Measurements from ENCODE around the gene MBD5. TPM values are rescaled to one million over a fixed set of nuclear protein-coding genes. Genes with fewer than 3 reads are reported as not detected.

MBD5 gene
- polyA plus RNA-seq, 1 donor (not counting 4 experiments of a cell fraction or from before 2014, with no cell fraction given): 20.1 TPM

- TF ChIP-seq EZH2 (IDR thresholded peaks at IDR 0.05; ENCODE audit: low read length): no peak
- no peak for TF ChIP-seq CTCF (optimal IDR thresholded peaks at IDR 0.05 in 1 of 3, IDR thresholded peaks at IDR 0.05 in 1 of 3, conservative IDR thresholded peaks at IDR 0.05 in 1 of 3; ENCODE audit: extremely low read depth in 1 of 3, insufficient read depth in 2 of 3, low read length in 3 of 3)
- Histone ChIP-seq H3K4me3 (ENCODE audit: control insufficient read depth in 2 of 3, extremely low read depth in 1 of 3, insufficient read depth in 2 of 3, low read depth in 1 of 3, low read length in 3 of 3) (no peak overlapping the region), H3K4me2 (ENCODE audit: control insufficient read depth, extremely low read depth, insufficient read depth, low read depth, low read length) (no peak overlapping the region), H3K9ac (ENCODE audit: control insufficient read depth, extremely low read depth, insufficient read depth, low read length) (no peak overlapping the region), H3K9me1 (ENCODE audit: control insufficient read depth, extremely low read depth, insufficient read depth, low read length) (no peaks in the 10 kb centered on the region), H3K4me1 (ENCODE audit: control insufficient read depth, extremely low read depth, insufficient read depth, low read length) (no peaks in the 10 kb centered on the region), H3K9me3 (ENCODE audit: control insufficient read depth, low read depth, low read length) (no peaks in the 10 kb centered on the region), H3K36me3 (ENCODE audit: control insufficient read depth in 2 of 2, extremely low read depth in 1 of 2, insufficient read depth in 2 of 2, low read length in 2 of 2) (no peaks in the 10 kb centered on the region), H2AFZ (ENCODE audit: control insufficient read depth, low read length) (no peak overlapping the region), H3K27me3 (ENCODE audit: control insufficient read depth, extremely low read depth, insufficient read depth, low read length) (no peaks in the 10 kb centered on the region), H3K79me2 (ENCODE audit: control insufficient read depth, insufficient read depth, low read length) (no peaks in the 10 kb centered on the region), H3K27ac (ENCODE audit: control insufficient read depth, insufficient read depth, low read length) (no peak overlapping the region), H4K20me1 (ENCODE audit: control insufficient read depth, extremely low read depth, insufficient read depth, low read length) (no peaks in the 10 kb centered on the region)
- dilution Hi-C loops (cut with MboI; ENCODE audit: extremely low pct_ligation_motif_present, low sequenced_read_pairs): no loop called here
- FAIRE-seq (no peak), DNase-seq (ENCODE audit: low read depth, low spot score) (no peak)
Observed at GRCh38 chr2:148177559-148177958, 156.7 kb downstream of the MBD5 start.

GRCh38 chr2:148179724-148180123 is 158.8 kb downstream of the MBD5 start:
- H3K4me1 ChIP-seq (ENCODE audit: control insufficient read depth, extremely low read depth, insufficient read depth, low read length): no peaks in the 10 kb centered on the region
- no peaks in the 10 kb centered on the region for H3K9me3 ChIP-seq (ENCODE audit: control insufficient read depth, low read depth, low read length)
- no peak for FAIRE-seq
- H4K20me1 ChIP-seq (ENCODE audit: control insufficient read depth, extremely low read depth, insufficient read depth, low read length): no peaks in the 10 kb centered on the region
- H3K4me2 ChIP-seq (ENCODE audit: control insufficient read depth, extremely low read depth, insufficient read depth, low read depth, low read length): no peak overlapping the region
- H3K27me3 ChIP-seq (ENCODE audit: control insufficient read depth, extremely low read depth, insufficient read depth, low read length): no peaks in the 10 kb centered on the region
- no peak overlapping the region for H3K9ac ChIP-seq (ENCODE audit: control insufficient read depth, extremely low read depth, insufficient read depth, low read length)
- no peak overlapping the region for H3K4me3 ChIP-seq (ENCODE audit: control insufficient read depth in 2 of 3, extremely low read depth in 1 of 3, insufficient read depth in 2 of 3, low read depth in 1 of 3, low read length in 3 of 3)
- no peaks in the 10 kb centered on the region for H3K79me2 ChIP-seq (ENCODE audit: control insufficient read depth, insufficient read depth, low read length)
- TF ChIP-seq CTCF (optimal IDR thresholded peaks at IDR 0.05 in 1 of 3, IDR thresholded peaks at IDR 0.05 in 1 of 3, conservative IDR thresholded peaks at IDR 0.05 in 1 of 3; ENCODE audit: extremely low read depth in 1 of 3, insufficient read depth in 2 of 3, low read length in 3 of 3) (no peak), EZH2 (IDR thresholded peaks at IDR 0.05; ENCODE audit: low read length) (no peak)
- dilution Hi-C loops (cut with MboI; ENCODE audit: extremely low pct_ligation_motif_present, low sequenced_read_pairs): no loop called here
- H2AFZ ChIP-seq (ENCODE audit: control insufficient read depth, low read length): no peak overlapping the region
- no peaks in the 10 kb centered on the region for H3K9me1 ChIP-seq (ENCODE audit: control insufficient read depth, extremely low read depth, insufficient read depth, low read length)
- DNase-seq (ENCODE audit: low read depth, low spot score): no peak
- no peaks in the 10 kb centered on the region for H3K36me3 ChIP-seq (ENCODE audit: control insufficient read depth in 2 of 2, extremely low read depth in 1 of 2, insufficient read depth in 2 of 2, low read length in 2 of 2)
- no peak overlapping the region for H3K27ac ChIP-seq (ENCODE audit: control insufficient read depth, insufficient read depth, low read length)
